Measurements from ENCODE around the gene PVRIG.
"Not testable (repeated sequence)": the region's sequence is repeated elsewhere in the genome, so short reads cannot be mapped to it uniquely, and the experiment has no call there.

Gene PVRIG

DNA sequence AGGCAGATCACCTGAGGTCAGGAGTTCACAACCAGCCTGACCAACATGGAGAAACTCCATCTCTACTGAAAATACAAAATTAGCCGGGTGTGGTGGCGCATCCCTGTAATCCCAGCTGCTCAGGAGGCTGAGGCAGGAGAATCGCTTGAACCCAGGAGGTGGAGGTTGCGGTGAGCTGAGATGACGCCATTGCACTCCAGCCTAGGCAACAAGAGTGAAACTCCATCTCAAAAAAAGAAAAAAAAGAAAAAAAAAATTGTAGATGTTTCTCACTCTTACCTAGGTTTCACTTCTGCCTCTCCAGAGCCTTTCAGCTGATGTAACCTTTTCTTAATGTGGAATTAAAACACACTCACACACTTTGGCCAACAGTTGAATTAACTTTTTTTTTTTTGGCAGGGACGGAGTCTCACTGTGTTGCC lies 23.8 kb upstream of the PVRIG start:
- not testable (repeated sequence) for DNase-seq

DNA sequence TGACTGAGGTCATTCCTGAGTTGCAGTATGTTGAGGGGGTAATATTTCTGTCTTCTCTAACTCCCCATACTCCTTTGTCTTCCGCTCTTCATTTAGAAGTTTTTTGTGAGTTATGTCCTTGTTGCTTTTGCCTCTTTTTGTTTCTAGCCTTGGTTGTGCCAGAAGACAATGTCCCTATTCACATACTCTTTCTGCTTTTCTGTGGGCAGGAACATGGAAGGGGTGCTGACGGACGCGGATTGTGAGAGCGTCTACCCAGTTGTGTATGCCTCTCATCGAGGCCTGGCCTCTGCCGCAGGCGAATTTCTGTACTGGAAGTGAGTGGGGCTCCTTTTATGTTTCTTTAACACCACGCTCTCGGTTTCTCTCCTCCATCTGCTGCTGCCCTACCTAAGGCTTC lies 21.5 kb upstream of the PVRIG start:
- DNase-seq = no peak

DNA sequence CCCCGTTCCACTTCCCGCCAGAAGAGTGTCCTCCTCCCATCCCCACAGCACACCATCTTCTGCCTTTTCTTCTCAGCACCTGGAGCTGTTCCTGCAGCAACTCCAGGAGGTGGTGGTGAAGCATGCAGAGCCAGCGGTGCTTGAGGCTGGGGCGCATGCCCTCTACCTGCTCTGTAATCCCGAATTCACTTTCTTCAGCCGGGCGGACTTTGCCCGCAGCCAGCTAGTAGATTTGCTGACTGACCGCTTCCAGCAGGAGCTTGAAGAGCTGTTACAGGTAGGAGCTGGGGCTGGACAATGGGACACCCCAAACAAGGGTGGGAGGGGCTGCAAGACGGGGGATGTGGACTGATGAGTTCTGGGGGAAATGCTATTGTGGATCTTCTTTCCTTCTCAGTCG lies 19.1 kb upstream of the PVRIG start:
- DNase-seq = no peak

DNA sequence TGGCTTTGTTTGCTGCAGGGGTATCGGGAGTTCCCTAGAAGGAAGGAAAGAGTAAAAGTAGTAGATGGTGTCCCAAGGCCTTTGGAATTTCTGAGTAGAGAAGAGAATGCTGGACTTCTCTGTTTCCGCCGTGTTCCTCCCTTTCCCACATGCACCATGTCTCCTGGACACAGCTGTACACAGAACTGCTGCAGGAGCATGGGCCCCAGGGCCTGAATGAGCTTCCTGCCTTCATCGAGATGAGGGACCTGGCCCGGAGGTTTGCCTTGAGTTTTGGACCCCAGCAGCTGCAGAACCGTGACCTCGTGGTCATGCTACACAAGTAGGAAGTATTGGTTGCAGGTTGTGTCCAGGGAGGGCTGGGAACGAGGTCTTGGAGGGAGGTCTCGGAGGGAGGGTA lies 15.3 kb upstream of the PVRIG start:
- DNase-seq = no peak

DNA sequence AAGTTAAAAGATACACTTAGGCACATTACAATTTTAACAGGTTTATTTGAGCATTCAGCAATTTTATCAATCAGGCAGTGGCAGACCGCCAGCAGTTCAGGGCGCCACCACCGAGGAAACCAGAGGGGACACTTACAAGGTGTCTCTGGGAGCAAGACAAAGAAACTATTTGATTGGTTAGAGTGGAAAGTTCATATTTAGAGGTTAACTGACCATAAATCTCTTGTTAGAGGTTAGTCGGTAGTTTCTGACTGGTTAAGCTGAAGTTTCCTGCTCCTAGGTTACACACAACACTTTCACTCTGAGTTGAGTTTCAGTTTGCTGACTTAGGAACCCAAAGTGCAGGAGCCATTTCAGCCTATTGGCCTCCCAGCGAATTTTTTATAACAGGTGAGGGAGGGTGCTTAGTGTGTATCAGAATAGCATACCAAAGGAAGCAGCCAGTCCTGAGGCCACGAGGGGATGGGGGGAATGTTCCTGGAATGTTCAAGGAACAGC lies 10.8 kb upstream of the PVRIG start:
- DNase-seq = no peak

DNA sequence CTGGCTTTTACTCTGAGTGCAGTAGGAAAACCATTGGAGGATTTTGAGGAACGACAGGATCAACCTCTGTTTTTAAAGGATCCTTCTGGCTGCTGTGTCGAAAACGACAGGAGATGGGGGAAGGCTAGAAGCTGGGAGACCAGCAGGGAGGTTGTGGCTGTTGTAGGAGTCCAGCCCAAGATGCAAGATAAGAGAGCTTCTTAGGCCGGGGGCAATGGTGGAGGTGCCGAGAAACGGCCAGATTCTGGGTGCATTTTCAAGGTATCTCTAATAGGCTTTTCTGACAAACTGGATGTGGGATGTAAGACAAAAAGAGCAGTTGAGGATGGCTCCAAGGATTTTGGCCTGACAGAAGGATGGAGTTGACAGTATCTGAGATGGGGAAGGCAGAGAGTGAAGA lies 10.3 kb upstream of the PVRIG start:
- DNase-seq = no peak

DNA sequence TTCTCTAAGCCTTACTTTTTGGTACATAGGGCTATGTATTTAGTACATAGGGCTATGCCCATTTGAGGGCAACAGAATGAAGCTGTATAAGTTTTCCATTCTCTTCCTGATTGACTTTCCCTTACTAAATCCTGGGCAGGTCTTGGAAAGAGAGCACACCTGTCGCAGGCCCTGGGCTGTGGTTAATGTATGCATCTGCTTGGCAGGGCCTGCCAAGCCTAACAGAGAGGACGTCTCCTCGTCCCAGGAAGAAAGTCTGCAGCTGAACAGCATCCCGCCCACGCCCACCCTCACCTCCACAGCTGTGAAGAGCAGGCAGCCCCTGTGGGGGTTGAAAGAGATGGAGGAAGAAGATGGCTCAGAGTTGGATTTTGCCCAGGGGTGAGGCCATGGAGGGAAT lies 8.9 kb upstream of the PVRIG start:
- no peak for DNase-seq

DNA sequence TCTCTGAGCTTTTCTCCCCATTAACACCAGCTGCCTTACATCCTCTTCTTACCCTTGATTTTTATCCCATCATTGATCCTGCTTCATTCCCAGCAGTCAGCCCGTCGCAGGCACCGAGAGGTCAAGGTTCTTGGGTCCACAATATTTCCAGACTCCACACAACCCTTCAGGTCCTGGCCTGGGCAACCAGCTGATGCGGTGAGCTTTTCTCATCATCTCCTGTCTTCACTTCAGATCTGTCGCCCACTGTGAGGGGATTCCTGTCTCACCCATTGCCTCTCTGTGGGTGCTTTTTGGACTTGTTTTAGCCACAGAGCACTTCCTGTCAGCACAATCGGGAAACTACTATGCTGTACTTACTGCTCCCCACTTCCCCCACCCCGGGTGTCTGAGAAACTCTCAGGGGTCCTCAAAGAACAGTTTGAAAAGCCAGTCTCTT lies 8.4 kb upstream of the PVRIG start:
- DNase-seq = no peak

DNA sequence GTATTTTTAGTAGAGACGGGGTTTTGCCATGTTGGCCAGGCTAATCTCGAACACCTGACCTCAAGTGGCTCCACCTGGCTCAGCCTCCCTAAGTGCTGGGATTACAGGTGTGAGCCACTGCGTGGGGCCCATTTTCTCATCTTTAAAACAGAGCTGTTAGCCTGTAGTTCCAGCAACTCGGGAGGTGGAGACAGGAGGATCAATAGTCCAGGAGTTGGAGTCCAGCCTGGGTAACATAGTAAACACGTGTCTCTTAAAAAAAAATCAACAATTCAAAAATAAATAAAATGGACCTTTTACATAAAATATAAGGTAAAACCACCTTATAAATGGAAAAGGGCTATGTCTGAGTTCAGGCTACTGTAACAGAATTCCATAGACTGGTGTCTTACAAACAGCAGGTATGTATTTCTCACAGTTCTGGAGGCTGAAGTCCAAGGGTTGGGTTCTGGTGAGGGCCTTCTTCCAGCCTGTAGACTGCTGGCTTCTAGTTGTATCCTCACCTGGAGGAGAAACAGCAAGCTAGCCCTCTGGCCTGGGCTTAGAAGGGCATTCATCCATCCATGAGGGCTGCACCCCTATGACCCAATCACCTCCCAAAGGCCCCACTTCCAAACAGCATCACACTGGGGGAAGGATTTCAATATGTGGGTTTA lies 7.0 kb upstream of the PVRIG start:
- DNase-seq = no peak

DNA sequence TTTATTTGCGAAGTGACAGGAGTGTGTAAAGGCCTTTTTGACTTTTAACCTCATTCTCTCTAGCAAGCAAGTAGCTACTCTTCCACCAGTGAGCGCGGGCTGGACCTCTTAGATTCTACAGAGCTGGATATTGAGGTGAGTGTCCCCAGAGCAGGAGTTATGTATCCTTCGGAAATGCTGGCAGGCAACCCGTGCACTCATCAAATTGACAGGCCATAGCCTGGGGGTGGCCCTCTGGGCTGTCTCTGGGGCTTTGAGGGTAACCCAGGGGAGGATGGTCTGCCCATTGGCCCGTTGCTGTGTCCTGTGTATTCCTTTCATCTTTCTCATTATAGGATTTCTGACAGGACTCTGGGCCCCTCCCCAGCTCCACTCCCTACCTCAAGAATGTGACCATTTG lies 6.1 kb upstream of the PVRIG start:
- no peak for DNase-seq

DNA sequence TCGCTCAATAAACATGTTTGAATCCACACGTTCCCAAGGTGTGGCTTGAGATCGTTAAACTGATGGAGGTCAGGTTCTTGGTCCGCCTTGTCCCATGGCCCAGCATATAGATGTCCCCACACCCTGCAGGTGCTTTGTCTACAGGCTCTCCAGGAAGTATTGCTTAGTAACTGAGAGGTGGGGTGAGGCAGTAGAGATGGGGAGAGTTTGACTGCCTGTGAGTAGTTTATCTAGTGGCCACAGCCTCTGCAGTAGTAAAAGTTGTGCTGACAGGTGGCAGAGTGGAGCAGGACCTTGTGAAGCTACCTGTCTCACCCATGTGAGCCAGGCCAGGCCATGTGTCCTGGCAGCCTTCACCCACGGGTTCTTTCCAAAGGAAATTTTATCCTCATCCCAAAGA lies 5.4 kb upstream of the PVRIG start:
- not testable (repeated sequence) for DNase-seq

DNA sequence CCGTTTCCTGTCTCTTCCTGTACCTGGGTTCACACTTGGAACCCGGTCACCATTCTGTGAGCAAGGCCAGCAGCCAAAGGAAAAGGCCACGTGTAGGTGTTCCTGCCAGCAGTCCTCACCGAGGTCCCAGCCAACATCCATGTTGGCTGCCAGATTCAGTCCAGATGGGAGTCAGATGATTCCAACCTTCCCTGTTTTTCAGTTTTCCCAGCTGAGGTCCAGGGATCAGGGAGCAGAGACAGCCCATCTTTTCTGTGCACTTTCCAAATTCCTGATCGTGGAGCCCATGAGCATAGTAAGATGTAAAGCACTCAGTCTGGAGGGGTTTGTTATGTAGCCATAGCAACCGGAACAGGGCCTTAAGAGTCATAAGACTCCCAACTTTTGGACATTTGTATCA lies 3.9 kb upstream of the PVRIG start:
- DNase-seq = no peak

DNA sequence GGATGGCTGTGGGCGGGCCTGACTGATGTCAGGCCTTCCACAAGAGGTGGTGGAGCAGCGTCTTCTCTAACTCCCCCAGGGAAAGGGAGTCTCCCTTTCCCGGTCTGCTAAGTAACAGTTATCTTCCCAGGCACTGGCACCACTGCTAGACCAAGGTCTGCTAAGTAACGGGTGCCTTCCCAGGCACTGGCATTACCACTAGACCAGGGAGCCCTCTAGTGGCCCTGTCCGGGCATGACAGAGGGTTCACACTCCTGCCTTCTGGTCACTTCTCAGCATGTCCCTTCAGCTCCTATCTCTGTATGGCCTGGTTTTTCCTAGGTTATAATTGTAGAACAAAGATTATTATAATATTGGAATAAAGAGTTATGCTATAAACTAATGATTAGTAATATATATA lies 1.8 kb upstream of the PVRIG start:
- DNase-seq = peak; percentile 9 to 48

DNA sequence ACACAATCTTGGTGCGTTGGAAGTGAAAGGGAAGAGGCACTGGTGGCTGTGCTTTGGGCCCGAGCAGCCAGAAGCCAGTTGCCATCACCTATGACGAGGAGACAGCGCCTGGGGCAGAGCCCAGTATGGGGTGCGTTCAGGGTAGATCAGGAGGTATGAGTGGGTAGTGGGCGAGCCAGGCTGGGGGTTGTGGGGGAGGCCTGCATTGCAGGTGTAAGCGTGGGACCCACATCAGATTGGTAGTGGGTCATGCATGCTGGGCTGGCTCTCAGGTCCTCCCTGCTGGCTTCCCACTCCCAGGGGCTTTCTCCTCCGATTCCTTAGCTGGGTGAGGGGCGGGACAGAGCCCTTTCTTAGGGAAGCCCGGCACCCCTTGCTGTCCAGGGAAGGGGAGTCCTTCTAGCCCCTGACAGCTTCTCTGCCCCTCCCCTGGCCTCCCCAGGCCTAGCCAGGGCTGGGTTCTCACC lies 445 bp upstream of the PVRIG start:
- DNase-seq = no peak

DNA sequence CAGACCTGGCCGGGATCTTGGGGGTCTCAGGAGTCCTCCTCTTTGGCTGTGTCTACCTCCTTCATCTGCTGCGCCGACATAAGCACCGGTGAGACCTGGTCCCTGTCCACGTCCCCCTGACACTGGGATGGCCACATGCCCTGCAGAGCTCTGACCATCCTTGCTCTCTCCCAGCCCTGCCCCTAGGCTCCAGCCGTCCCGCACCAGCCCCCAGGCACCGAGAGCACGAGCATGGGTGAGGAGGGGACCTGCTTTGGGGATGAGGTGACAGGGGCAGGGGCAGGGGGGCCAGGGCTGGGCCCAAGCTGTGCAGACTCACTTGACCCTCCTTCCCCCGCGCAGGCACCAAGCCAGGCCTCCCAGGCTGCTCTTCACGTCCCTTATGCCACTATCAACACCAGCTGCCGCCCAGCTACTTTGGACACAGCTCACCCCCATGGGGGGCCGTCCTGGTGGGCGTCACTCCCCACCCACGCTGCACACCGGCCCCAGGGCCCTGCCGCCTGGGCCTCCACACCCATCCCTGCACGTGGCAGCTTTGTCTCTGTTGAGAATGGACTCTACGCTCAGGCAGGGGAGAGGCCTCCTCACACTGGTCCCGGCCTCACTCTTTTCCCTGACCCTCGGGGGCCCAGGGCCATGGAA lies 959 bp downstream of the PVRIG start:
- peak in 1 of 2 experiments; percentile 17 for DNase-seq

DNA sequence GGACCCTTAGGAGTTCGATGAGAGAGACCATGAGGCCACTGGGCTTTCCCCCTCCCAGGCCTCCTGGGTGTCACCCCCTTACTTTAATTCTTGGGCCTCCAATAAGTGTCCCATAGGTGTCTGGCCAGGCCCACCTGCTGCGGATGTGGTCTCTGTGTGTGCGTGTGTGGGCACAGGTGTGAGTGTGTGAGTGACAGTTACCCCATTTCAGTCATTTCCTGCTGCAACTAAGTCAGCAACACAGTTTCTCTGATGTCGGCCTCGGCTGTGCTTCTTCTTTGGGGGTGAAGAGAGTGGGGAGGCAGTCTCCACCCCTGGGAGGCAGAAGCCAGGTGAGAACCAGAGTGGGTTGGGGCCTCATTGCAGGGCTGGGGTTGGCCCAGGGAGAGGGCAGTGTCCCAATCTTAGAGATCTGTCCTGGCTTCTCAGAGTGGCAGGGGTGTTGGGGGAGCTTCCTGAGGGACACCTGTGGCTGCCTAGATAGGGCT lies 1.5 kb downstream of the PVRIG start:
- no peak for DNase-seq

DNA sequence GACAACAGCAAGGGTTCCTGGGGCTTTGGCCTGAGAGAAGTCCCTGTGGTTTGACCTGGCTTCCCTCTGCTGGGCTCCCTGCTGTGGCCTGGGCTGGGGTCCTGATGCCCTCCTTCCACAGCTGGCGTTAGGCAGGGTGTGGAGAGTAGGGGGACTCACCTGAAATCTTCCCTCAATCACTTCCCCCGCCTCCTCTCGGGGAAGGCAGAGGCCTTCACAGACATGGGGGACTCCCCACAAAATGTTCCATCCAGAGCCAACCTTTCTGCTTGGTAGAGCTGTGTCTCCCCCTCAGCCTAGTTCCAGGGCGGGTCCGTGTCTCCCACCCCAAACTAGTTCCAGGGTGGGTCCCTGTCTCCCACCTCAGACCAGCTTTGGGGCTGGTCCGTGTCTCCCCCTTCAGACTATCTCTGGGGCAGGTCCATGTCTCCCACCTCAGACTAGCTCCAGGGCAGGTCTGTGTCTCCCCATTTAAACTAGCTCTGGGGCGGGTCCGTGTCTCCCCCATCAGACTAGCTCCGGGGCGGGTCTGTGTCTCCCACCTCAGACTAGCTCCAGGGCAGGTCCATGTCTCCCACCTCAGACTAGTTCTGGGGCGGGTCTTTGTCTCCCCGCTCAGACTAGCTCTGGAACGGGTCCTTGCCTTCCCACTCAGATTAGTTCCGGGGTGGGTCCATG lies 2.2 kb downstream of the PVRIG start:
- no peak for DNase-seq

DNA sequence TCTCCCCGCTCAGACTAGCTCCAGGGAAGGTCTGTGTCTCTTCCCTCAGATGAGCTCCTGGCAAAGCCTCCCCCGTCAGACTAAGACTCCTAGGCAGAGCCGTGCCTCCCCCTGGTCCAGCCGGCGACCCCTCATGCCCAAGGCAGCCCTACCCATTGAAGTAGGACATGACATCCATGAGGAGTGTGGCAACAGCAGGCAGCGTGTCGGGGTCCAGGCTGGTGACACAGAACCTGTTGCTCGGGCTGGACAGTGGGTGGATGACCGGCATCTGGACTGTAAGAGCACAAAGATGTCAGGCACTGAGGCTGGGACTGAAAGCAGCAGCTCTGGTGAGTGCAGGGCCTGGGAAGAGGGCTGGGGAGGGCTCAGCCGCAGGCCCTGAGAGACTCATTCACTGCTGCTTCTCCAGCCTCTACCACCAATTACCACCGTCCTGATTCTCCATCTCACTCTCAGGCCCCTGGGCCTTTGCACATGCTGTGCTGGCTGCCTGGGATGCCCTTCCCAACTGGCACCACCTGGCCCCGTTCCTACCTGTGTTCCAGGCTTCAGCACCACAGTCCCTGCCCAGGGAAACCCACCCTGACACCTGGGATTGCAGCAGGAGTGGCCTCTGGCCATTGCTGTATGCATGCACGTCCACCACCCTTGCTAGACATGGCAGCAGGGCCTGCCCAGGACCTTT lies 2.8 kb downstream of the PVRIG start:
- no peak for DNase-seq

DNA sequence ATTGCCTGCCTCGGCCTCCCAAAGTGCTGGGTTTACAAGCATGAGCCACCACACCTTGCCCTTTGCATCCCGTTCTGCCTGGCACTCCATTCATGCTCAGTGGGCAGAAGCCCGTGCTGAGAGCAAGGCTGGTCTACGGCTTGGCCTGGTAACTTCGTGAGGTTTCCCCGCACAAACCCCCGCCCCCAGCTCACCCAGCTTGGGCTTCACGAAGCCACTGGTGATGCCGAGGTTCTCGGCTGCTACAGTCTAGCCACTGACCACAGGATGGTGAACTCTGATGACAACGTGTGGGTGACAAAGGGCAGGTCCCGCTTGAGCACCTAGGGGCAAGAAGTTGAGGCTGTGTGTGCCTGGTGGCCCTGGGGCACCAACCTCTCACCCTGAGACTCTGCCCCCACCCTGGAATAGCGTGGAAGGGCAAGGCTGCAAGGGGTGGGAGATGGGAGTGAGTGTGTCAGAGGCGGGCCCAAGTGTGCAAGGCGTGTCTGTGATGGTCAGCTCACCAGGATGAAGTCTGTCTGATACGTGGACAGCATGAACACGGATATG lies 3.7 kb downstream of the PVRIG start:
- DNase-seq = not testable (repeated sequence)

DNA sequence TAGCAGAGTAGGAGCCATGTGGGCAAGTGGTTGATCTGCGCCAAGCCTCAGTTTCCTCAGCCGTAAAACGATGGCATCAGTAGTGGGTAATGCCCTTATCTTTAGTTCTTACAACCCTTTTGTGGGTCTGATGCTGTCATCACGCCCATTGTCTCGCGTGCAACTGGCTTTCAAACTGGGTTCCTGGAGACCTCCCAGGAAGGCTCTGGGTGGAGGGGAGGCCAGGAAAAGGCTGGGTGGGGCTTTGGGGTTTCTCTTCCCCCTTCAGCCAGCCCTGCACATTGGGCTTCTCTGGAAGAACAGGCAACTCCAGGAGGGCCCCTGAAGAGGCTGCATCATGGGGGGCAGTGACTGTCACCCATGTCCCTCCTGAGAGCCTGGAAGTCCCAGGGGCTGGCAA lies 5.1 kb downstream of the PVRIG start:
- not testable (repeated sequence) for DNase-seq

DNA sequence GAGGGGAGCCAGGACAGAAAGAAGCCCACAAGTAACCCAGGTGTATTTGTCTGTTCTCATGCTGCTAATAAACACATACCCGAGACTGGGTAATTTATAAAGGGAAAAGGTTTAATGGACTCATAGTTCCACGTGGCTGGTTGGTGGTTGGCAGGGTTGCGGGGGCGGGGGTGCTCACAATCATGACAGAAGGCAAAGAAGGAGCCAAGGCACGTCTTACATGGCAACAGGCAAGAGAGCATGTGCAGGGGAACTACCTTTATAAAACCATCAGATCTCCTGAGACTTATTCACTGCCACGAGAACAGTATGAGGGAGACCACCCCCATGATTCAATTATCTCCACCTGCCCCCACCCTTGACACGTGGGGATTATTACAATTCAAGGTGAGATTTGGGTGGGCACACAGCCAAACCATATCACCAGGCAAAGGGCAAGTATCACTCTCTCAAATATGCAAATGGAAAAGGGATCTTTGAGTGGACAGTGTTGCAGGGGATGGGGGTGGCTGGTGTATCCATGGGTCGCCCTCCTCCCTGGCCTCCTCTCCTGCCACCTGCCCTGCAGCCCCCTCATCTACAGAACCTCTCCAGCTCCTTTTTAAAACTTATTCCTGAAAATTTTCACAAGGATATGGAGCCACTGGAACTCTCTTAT lies 15.0 kb downstream of the PVRIG start:
- DNase-seq = not testable (repeated sequence)

DNA sequence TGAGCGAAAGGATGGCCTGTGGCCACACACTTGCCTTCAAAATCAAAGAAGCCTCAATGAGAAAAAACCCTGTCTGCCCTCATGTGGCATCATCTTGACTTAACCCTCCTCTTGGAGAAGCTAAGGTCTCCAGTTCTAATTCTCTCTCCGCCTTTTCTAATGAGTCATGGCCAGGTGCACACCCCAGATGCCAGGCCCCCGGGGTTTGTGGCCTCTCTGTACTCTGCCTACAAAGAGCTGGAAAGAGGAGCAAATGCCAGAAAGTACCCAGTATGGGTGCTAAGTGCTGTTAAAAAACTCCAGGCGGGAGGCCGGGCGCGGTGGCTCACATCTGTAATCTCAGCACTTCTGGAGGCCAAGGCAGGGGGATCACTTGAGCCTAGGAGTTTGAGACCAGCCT lies 20.2 kb downstream of the PVRIG start:
- not testable (repeated sequence) for DNase-seq

Data from NCI-H524 (cell line).